ENCODE measurements around the gene BDNF. TPM values are rescaled to one million over a fixed set of nuclear protein-coding genes. Genes with fewer than 3 reads are reported as not detected.

BDNF gene
- total and polyA plus RNA-seq, 2 of the 8 experiments (the other 6 are each of a cell fraction or from before 2014, with no cell fraction given) = 2.4 to 5.4 TPM

DNA sequence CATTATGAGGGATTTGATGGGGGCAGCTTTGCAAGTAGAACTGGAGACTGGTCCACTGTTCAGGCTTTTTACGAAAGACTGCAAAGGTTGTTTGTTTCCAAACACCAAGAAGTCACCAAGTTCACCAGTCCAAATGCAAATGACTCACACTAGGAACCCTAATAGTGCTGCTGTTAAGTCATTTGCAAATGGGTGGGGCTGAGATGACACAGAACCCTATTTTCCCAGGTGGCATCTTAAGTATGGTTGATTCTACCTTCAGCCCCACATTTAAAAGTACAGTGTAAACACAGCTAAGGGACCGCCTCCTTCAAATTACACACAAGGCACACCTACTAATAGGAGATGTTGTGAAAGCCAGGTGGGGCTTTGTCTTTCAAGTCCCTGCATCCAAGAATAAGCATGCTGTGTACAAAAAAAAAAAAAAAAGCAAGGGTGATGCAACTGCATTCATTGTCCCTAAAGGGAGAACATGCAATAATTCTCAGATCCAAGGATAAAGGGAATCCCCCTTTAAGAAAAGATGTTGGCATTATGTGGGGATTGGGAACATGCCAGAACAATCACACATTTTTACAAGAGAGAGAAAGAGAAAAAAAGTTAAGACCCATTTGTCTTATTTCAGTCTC lies 27.3 kb downstream of the BDNF start:
- no peaks in the 10 kb centered on the region for H4K20me1 ChIP-seq (replicated peaks in 1 of 2; ENCODE audit: control insufficient read depth in 1 of 2, insufficient read depth in 2 of 2, low read length in 2 of 2)
- H3K14ac ChIP-seq (ENCODE audit: insufficient read length) = no peak overlapping the region
- H3K4me2 ChIP-seq (ENCODE audit: insufficient read depth in 1 of 2, low read depth in 2 of 2, low read length in 2 of 2) = no peak overlapping the region
- no peak overlapping the region for H4K91ac ChIP-seq (replicated peaks; ENCODE audit: insufficient read length, low read length)
- no peaks in the 10 kb centered on the region for H3K79me1 ChIP-seq (ENCODE audit: low read depth, low read length)
- no peak overlapping the region for H4K5ac ChIP-seq (ENCODE audit: insufficient read length, low read depth, low read length)
- H3K4me1 ChIP-seq (replicated peaks in 1 of 4; ENCODE audit: control insufficient read depth in 3 of 4, insufficient read depth in 4 of 4, low read length in 3 of 4) = peaks cover 0 to 12% (median 2%) of the 10 kb centered on the region in 4 experiments; a peak in 2 of 7 replicates
- FAIRE-seq (no peak), DNase-seq (ENCODE audit: low read depth in 1 of 2, low spot score in 2 of 2) (no peak)
- H3K4me3 ChIP-seq (ENCODE audit: extremely low read depth in 1 of 4, insufficient read depth in 2 of 4, low read depth in 3 of 4, low read length in 4 of 4) = peak overlapping the region in 1 of 4 experiments; percentile 30; a peak in 1 of 8 replicates
- no peak overlapping the region for H3K9ac ChIP-seq (replicated peaks in 1 of 4; ENCODE audit: extremely low read depth in 1 of 4, low read depth in 3 of 4, low read length in 3 of 4)
- CTCF ChIA-PET (ENCODE audit: partially characterized antibody) = no interaction called here
- no peak overlapping the region for H2BK120ac ChIP-seq (replicated peaks; ENCODE audit: low read depth, low read length)
- 81% methylated on average over 2 of the region's 2 CpGs; no CpG with 5 or more reads in 1 of the 2 experiments for WGBS, 2 experiments (ENCODE audit: extremely low coverage in 1 of 2, insufficient coverage in 1 of 2, insufficient read length in 1 of 2, insufficient replicate concordance in 2 of 2, low coverage in 1 of 2, low lambda C conversion rate in 2 of 2, missing lambda C conversion rate in 1 of 2)
- no peaks in the 10 kb centered on the region for H3K9me3 ChIP-seq (ENCODE audit: insufficient read depth in 2 of 2, low read depth in 1 of 2, low read length in 1 of 2)
- H2BK5ac ChIP-seq (ENCODE audit: low read depth, low read length) = no peak overlapping the region
- no peak overlapping the region for H2AFZ ChIP-seq (ENCODE audit: low read length)
- H3K23me2 ChIP-seq (ENCODE audit: low read depth, low read length) = no peaks in the 10 kb centered on the region
- H4K8ac ChIP-seq (ENCODE audit: extremely low read depth, insufficient read depth, low read length) = no peak overlapping the region
- TF ChIP-seq FOSL1 (IDR thresholded peaks at IDR 0.05; ENCODE audit: insufficient read depth, low read depth, low read length) = no peak
- TF ChIP-seq CEBPB (IDR thresholded peaks at IDR 0.05; ENCODE audit: low read depth, low read length) = peak; percentile 70; the same call in 1 of the 2 replicates
- no peak overlapping the region for H3K23ac ChIP-seq (ENCODE audit: insufficient read length)
- no peak overlapping the region for H3K4ac ChIP-seq (replicated peaks; ENCODE audit: insufficient read length, low read depth, low read length)
- peaks cover 0 to 22% of the 10 kb centered on the region in 2 experiments; a peak in 3 of 4 replicates for H3K79me2 ChIP-seq (ENCODE audit: control insufficient read depth in 1 of 2, insufficient read depth in 2 of 2, low read length in 2 of 2)
- no peak overlapping the region for H3K56ac ChIP-seq (replicated peaks; ENCODE audit: insufficient read length, low read depth, low read length)
- H3K18ac ChIP-seq (ENCODE audit: extremely low read depth, low read length) = no peak overlapping the region; the same call in 1 of the 2 replicates
- no peak overlapping the region for H2BK20ac ChIP-seq (ENCODE audit: low read length)
- no peak overlapping the region for H2BK15ac ChIP-seq (ENCODE audit: low read length)
- H3K27me3 ChIP-seq (replicated peaks in 1 of 4; ENCODE audit: control insufficient read depth in 3 of 4, extremely low read depth in 1 of 4, insufficient read depth in 3 of 4, low read length in 3 of 4) = no peaks in the 10 kb centered on the region
- no peak overlapping the region for H2BK12ac ChIP-seq (ENCODE audit: low read depth, low read length)
- no peaks in the 10 kb centered on the region for H3K36me3 ChIP-seq (ENCODE audit: control insufficient read depth in 2 of 4, insufficient read depth in 4 of 4, low read length in 3 of 4)
- POLR2A ChIA-PET (ENCODE audit: partially characterized antibody) = interaction anchor here (0.8 to 1.0 kb wide), 2 partner anchors 46 to 47 kb away, joined by 3 to 4 read pairs; no protein-coding TSS in a partner anchor
- no peak overlapping the region for H3K27ac ChIP-seq (ENCODE audit: low read depth, low read length)
- no peak overlapping the region for H2AK5ac ChIP-seq (ENCODE audit: low read depth, low read length)
